Neutrophil (primary cell): ENCODE measurements around the gene LUM.

Experiments
- H3K27ac ChIP-seq: fragments of 200-600 bp; sonication (generic); 2 replicates; pipeline ENCODE4 v1.5.1; 2016; ENCODE audit warnings: mild to moderate bottlenecking, moderate library complexity
- H3K27me3 ChIP-seq: fragments of 200-600 bp; sonication (generic); 2 replicates; pipeline ENCODE4 v1.6.0; 2016; ENCODE audit warnings: mild to moderate bottlenecking
- H3K36me3 ChIP-seq: fragments of 200-600 bp; sonication (generic); 2 replicates; pipeline ENCODE4 v1.5.1; 2017
- H3K4me1 ChIP-seq, 2 experiments: fragments of 200-600 bp in 1 of 2; sonication (generic) in 1 of 2; 1 replicate in 1 of 2; 2 replicates in 1 of 2; pipeline versions ENCODE4 v1.5.1 to v1.6.1; 2013 to 2016; ENCODE audit warnings: low read depth in 1 of 2, low read length in 1 of 2, mild to moderate bottlenecking in 1 of 2, moderate library complexity in 1 of 2; ENCODE audit not compliant: control insufficient read depth in 1 of 2, insufficient read depth in 1 of 2
- H3K4me3 ChIP-seq, 2 experiments: fragments of 200-600 bp in 1 of 2; sonication (generic) in 1 of 2; 1 replicate in 1 of 2; 2 replicates in 1 of 2; pipeline ENCODE4 v1.5.1; 2013 to 2016; ENCODE audit warnings: low read depth in 1 of 2, low read length in 1 of 2, mild to moderate bottlenecking in 1 of 2, moderate library complexity in 1 of 2
- H3K9me3 ChIP-seq: fragments of 200-600 bp; sonication (generic); 2 replicates; pipeline ENCODE4 v1.5.1; 2016
- TF ChIP-seq, protein P1 (sequence below): fragments of 200-600 bp; sonication (generic); IDR thresholded peaks from 2 replicates; pipeline ENCODE4 v1.5.1; 2016; ENCODE audit warnings: antibody characterized with exemption

Gene LUM, protein sequence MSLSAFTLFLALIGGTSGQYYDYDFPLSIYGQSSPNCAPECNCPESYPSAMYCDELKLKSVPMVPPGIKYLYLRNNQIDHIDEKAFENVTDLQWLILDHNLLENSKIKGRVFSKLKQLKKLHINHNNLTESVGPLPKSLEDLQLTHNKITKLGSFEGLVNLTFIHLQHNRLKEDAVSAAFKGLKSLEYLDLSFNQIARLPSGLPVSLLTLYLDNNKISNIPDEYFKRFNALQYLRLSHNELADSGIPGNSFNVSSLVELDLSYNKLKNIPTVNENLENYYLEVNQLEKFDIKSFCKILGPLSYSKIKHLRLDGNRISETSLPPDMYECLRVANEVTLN

DNA sequence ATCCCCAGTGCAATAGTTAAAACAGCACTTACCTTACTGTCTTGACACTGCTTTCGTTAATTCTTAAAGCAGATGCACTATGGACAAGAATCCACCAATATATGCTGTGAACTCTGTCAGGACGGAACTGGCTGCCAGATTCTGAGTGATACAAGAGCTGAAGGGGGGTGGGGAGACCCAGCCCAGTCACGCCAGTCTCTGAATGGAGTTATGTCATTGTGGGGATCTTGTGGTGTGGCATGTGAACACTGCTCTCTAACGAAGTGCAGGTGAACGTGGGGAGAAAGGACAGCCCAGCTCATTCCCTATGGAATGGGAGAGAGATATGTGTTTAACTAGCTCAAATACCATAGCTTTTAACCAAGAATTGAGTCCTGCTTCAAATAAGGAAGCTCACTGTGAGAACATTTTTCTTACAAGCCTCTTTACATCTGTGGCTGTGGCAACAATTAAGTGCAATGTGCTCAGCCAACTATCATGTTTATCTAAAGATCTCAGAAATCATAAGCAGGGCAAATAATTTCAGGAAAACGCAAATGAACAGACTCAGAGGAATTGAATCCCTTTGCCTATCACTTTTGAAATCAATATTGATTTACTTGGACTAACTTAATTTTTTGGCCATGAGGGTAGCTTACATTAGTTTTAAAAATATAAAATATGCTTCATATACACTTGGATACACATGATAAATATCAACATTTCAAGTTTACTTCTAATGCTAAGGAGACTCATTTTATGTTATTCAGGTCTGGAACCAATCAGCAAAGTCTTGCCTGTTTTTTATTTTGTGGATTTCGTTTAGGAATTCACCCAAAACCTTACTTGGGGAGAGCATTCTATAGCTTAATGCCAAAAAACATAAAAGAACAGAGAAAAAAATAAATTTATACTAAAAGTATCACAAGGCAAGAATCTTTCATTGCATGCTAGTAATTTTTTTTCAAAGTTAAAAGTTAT lies at the start of gene LUM:
TSS of gene LUM (minus strand) at position 129 of the 960 bp plus-strand sequence. CDS start 2,515 bp downstream, outside the sequence.
- Histone ChIP-seq H3K4me1 (no peaks in the 10 kb centered on the region), H3K27ac (no peak within 1 kb of the TSS), H3K36me3 (no peaks in the 10 kb centered on the region), H3K9me3 (no peaks in the 10 kb centered on the region), H3K4me3 (no peak within 1 kb of the TSS), H3K27me3 (no peaks in the 10 kb centered on the region)
- TF ChIP-seq, protein P1, sequence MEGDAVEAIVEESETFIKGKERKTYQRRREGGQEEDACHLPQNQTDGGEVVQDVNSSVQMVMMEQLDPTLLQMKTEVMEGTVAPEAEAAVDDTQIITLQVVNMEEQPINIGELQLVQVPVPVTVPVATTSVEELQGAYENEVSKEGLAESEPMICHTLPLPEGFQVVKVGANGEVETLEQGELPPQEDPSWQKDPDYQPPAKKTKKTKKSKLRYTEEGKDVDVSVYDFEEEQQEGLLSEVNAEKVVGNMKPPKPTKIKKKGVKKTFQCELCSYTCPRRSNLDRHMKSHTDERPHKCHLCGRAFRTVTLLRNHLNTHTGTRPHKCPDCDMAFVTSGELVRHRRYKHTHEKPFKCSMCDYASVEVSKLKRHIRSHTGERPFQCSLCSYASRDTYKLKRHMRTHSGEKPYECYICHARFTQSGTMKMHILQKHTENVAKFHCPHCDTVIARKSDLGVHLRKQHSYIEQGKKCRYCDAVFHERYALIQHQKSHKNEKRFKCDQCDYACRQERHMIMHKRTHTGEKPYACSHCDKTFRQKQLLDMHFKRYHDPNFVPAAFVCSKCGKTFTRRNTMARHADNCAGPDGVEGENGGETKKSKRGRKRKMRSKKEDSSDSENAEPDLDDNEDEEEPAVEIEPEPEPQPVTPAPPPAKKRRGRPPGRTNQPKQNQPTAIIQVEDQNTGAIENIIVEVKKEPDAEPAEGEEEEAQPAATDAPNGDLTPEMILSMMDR: no peak

DNA sequence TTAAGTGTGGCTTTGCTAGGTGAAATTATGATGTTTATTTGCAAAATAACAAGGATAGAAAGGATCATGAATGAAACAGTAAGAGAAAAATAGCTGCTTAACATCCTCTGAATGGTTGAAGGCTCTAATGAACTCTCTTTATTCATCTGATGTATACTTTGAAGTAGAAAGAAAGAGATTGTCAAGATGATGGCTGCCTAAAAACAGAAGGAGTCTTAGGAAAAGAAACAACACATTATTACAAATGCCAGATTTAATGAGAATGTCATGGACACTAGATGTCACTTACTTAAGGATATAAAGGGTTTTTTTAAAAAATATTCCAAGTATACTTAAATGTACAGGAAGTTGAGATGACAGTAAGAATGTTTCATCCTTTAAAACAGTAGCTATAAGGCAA lies 49.7 kb upstream of the LUM start:
- TF ChIP-seq, protein P1: no peak
- H3K27me3 ChIP-seq: no peaks in the 10 kb centered on the region

DNA sequence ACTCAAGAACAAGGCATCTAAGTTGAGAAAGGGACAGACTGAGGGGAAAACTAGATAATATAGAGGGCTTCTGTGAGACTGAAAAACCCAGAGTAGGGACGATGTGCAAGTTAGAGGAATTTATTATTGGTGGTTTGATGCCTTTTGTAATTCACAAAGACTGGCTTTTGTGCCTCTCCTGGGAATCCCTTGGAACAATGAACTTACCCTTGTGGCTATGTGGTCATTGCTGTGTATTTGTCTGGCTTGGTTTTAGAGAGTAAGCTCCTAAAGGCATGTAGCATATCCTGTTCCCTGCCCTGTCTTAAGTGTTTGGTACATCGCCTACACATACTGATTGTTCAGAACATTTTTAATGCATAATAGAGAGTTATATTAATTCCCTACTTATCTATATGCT lies 44.7 kb upstream of the LUM start:
- H3K27ac ChIP-seq: no peak overlapping the region
- no peak overlapping the region for H3K4me3 ChIP-seq
- no peaks in the 10 kb centered on the region for H3K27me3 ChIP-seq
- H3K9me3 ChIP-seq: no peaks in the 10 kb centered on the region
- no peaks in the 10 kb centered on the region for H3K4me1 ChIP-seq
- H3K36me3 ChIP-seq: no peaks in the 10 kb centered on the region
- TF ChIP-seq, protein P1: no peak

More for the DNA sequence above, 49.7 kb upstream of the LUM start:
- no peaks in the 10 kb centered on the region for H3K9me3 ChIP-seq
- H3K27ac ChIP-seq: no peak overlapping the region
- H3K36me3 ChIP-seq: no peaks in the 10 kb centered on the region
- H3K4me1 ChIP-seq: no peaks in the 10 kb centered on the region
- H3K4me3 ChIP-seq: no peak overlapping the region

DNA sequence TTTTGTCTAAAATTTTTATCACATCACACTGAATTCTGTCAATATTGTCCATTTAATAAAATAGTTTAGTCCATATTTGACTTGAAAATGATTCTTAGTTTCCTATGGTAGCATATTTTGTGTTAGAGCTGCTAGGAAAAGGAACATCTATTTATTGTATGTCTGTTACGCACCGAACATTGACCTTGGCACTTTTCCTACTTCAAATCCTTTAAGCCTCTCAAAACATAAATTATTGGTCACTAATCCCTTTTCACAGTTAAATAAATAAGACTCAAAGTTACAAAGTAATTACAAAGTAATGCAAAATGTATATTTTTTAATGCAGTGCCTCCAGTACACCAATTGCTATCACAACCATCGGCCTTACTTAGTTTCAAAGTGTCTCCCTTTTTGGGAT lies 42.8 kb upstream of the LUM start:
- TF ChIP-seq, protein P1: no peak
- Histone ChIP-seq H3K36me3 (no peaks in the 10 kb centered on the region), H3K4me3 (no peak overlapping the region), H3K4me1 (no peaks in the 10 kb centered on the region), H3K9me3 (no peaks in the 10 kb centered on the region), H3K27me3 (no peaks in the 10 kb centered on the region), H3K27ac (no peak overlapping the region)

DNA sequence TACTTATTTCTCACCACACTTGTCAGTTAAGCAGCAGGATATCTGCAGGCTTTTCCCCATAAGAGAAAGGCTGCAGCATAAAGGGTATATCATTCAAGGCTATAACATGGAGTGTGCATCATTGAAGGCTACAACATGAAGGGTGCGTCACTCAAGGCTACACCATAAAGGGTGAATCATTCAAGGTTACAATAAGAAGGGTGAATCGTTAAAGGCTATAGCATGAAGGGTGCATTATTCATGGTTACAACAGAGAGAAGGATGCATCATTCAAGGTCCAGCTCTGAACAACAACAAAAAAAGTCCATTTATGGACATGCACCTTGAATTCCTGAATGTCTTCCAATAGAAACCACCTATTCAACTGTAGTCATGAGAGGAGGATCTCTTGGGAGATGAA lies 32.8 kb upstream of the LUM start:
- TF ChIP-seq, protein P1: no peak
- H3K36me3 ChIP-seq: no peaks in the 10 kb centered on the region
- no peak overlapping the region for H3K4me3 ChIP-seq
- H3K27ac ChIP-seq: no peak overlapping the region
- no peaks in the 10 kb centered on the region for H3K27me3 ChIP-seq
- H3K9me3 ChIP-seq: no peaks in the 10 kb centered on the region
- no peaks in the 10 kb centered on the region for H3K4me1 ChIP-seq
